Fibroblast of the aortic adventitia (primary cell): ENCODE results near the gene PHLDA2. TPM values are rescaled to one million over a fixed set of nuclear protein-coding genes. Genes with fewer than 3 reads are reported as not detected.

ENCODE experiments used
- DNase-seq: peaks from one replicate; pipeline ENCODE4 v3.0.0-alpha.2; 2010; ENCODE audit warnings: low read depth
- H3K4me3 ChIP-seq: 2 replicates; pipeline ENCODE4 v1.5.1; 2011; ENCODE audit warnings: low read depth, mild to moderate bottlenecking, control low read depth, low read length, moderate library complexity
- total RNA-seq: library from RNA; depleted of rRNA; stranded (reverse); fragments of >200 nt; gene quantifications from 2 replicates; pipeline ENCODE4 v1.2.3, GENCODE V29; 2012; ENCODE audit warnings: low replicate concordance
- TF ChIP-seq, protein P1 (sequence below): IDR thresholded peaks from 2 replicates; pipeline ENCODE4 v1.5.1; 2011; ENCODE audit warnings: mild to moderate bottlenecking, low read length, control low read depth, inconsistent platforms; ENCODE audit not compliant: insufficient read depth

Gene PHLDA2
- total RNA-seq, 1 donor = 3.8 TPM

- DNase-seq = no peak
- H3K4me3 ChIP-seq = no peak overlapping the region
- TF ChIP-seq, protein P1, sequence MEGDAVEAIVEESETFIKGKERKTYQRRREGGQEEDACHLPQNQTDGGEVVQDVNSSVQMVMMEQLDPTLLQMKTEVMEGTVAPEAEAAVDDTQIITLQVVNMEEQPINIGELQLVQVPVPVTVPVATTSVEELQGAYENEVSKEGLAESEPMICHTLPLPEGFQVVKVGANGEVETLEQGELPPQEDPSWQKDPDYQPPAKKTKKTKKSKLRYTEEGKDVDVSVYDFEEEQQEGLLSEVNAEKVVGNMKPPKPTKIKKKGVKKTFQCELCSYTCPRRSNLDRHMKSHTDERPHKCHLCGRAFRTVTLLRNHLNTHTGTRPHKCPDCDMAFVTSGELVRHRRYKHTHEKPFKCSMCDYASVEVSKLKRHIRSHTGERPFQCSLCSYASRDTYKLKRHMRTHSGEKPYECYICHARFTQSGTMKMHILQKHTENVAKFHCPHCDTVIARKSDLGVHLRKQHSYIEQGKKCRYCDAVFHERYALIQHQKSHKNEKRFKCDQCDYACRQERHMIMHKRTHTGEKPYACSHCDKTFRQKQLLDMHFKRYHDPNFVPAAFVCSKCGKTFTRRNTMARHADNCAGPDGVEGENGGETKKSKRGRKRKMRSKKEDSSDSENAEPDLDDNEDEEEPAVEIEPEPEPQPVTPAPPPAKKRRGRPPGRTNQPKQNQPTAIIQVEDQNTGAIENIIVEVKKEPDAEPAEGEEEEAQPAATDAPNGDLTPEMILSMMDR = no peak
Observed at GRCh38 chr11:2919837-2920236, 9.4 kb downstream of the PHLDA2 start.

DNA sequence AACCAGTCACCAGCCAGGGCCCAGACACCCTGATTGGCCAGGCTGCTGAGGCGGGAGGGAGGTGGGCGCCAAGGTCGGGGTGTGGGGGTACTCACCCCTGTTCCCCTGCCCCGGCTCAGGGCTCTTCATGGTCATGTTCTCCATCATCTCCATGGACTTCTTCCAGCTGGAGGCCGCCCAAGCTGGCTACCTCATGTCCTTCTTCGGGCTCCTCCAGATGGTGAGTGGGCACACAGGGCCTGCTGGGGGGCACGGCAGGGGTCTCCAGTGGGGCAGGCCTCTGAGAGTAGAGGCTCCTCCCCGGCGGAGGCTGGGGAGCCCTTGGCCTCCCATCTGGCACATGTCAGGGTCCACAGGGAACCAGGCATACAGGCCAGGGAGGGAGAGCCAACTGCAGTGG lies 10.0 kb downstream of the PHLDA2 start:
- no peak overlapping the region for H3K4me3 ChIP-seq
- DNase-seq = no peak
- TF ChIP-seq, protein P1 = no peak

DNA sequence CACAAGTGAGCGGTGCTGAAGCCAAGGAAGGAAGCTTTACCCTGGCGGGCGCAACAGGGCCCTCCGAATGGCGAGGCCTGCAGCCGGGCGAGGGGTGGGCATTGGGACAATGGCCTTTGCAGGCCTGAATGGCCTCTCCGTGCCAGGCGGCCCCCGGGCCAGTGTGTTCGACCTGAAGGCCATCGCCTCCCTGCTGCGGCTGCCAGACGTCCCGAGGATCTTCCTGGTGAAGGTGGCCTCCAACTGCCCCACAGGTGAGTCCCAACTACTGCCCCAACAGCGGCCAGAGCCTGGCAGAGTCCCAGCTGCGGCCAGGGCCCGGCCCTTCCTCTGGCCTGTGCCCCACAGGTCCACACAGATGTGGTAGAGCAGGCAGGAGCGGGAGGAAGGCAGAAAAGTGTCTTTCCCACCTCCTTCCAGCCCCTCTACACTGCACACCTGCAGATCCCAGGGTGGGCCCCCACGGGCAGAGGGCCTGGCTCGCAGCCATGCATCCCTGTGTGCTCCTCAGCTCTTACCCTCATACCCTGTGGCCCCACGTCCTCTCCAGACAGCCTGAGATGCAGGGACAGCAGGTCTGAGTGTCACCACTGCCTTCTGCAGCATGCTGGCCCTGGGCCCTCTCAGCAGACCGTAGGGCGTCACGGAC lies 11.3 kb downstream of the PHLDA2 start:
- no peak overlapping the region for H3K4me3 ChIP-seq
- TF ChIP-seq, protein P1 = no peak
- no peak for DNase-seq

GRCh38 chr11:2916892-2917645 lies 12.2 kb downstream of the PHLDA2 start:
- no peak overlapping the region for H3K4me3 ChIP-seq
- DNase-seq = no peak
- TF ChIP-seq, protein P1 = no peak

DNA sequence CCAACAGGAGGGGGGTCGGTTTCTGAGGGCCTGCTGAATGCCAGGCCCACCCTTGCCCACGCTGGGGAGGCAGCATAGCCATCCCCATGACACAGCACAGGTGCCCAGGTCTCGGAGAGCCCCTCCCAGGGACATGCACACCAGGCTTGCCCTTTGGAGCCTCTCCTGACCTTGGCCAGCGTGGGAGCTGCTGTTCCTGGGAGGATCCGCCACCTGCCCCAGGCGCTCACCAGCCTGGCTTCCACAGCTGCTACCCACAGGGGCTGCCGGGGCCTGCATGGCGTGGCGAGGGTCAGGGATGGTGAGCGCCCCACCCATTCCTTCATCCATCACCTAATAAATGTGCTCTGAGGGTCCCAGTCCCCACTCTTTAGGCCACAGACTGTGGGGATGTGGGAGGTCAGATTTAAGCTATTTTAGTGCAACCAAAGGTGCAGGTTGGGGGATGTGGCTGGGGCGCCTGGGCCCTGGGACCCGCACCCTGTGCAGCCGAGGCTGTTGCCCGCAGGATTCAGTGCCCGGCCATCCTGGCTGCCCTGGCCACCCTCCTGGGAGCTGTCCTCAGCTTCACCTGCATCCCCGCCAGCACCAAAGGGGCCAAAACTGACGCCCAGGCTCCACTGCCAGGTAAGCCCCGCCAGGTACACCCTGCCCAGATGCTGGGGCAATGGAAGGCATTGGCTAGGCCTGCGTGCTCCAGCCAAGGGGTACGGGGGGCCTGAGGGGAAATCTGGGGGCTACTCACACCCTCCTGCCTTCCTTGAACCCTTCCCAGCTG lies 12.9 kb downstream of the PHLDA2 start:
- no peak for DNase-seq
- no peak overlapping the region for H3K4me3 ChIP-seq
- TF ChIP-seq, protein P1 = no peak

GRCh38 chr11:2915473-2915872 lies 13.7 kb downstream of the PHLDA2 start:
- TF ChIP-seq, protein P1 = no peak
- no peak overlapping the region for H3K4me3 ChIP-seq
- no peak for DNase-seq
